GM23338 (cell line): ENCODE data around the gene CDCA7L. TPM values are rescaled to one million over a fixed set of nuclear protein-coding genes. Genes with fewer than 3 reads are reported as not detected.

Experiments used
- ATAC-seq: fragments of 200-7000 bp; cut with Tn5 transposase; 3 replicates; pipeline ENCODE4 v1.9.1; 2020
- DNase-seq: peaks from one replicate; pipeline ENCODE4 v3.0.0-alpha.2; 2015; ENCODE audit warnings: low spot score
- H2AFZ ChIP-seq: fragments of 200-600 bp; sonication (generic); 2 replicates; pipeline ENCODE4 v1.8.0; 2016; ENCODE audit warnings: antibody characterized with exemption, mild to moderate bottlenecking, moderate library complexity
- H3F3A ChIP-seq: fragments of 200-600 bp; sonication (generic); replicated peaks from 2 replicates; pipeline ENCODE4 v1.8.0; 2017; ENCODE audit warnings: antibody characterized with exemption, mixed run types, low read depth
- H3K27ac ChIP-seq: fragments of 200-600 bp; sonication (generic); 2 replicates; pipeline ENCODE4 v1.6.1; 2016; ENCODE audit warnings: low read depth
- H3K27me3 ChIP-seq: fragments of 200-600 bp; sonication (generic); 2 replicates; pipeline ENCODE4 v1.8.0; 2016; ENCODE audit warnings: mild to moderate bottlenecking, mixed run types, moderate library complexity; ENCODE audit not compliant: insufficient read depth
- H3K36me3 ChIP-seq: fragments of 200-600 bp; sonication (generic); 2 replicates; pipeline ENCODE4 v1.8.0; 2016; ENCODE audit warnings: mild to moderate bottlenecking; ENCODE audit not compliant: insufficient read depth
- H3K4me1 ChIP-seq: fragments of 200-600 bp; sonication (generic); 2 replicates; pipeline ENCODE4 v1.8.0; 2016; ENCODE audit warnings: mild to moderate bottlenecking, moderate library complexity; ENCODE audit not compliant: insufficient read depth
- H3K4me2 ChIP-seq: fragments of 200-600 bp; sonication (generic); 2 replicates; pipeline ENCODE4 v1.7.1; 2017; ENCODE audit warnings: mixed run types
- H3K4me3 ChIP-seq: fragments of 200-600 bp; sonication (generic); 2 replicates; pipeline ENCODE4 v1.6.1; 2016; ENCODE audit warnings: mixed run types
- H3K79me2 ChIP-seq: fragments of 200-600 bp; sonication (generic); replicated peaks from 2 replicates; pipeline ENCODE4 v1.8.0; 2017; ENCODE audit warnings: mild to moderate bottlenecking; ENCODE audit not compliant: insufficient read depth
- H3K9me2 ChIP-seq: fragments of 200-600 bp; sonication (generic); 2 replicates; pipeline ENCODE4 v1.8.0; 2017; ENCODE audit not compliant: insufficient read depth
- H4K20me1 ChIP-seq: fragments of 200-600 bp; sonication (generic); replicated peaks from 2 replicates; pipeline ENCODE4 v1.8.0; 2017; ENCODE audit warnings: mild to moderate bottlenecking; ENCODE audit not compliant: insufficient read depth
- H3K27ac Mint-ChIP-seq: 2 replicates; pipeline ENCODE4 v1.8.0; 2020; ENCODE audit warnings: inconsistent platforms, mild to moderate bottlenecking, moderate library complexity, mixed read lengths
- H3K27me3 Mint-ChIP-seq: 3 replicates; pipeline ENCODE4 v1.8.0; 2022; ENCODE audit warnings: low read depth, mild to moderate bottlenecking, moderate library complexity, mixed read lengths, inconsistent platforms; ENCODE audit not compliant: insufficient read depth, poor library complexity
- H3K36me3 Mint-ChIP-seq: 3 replicates; pipeline ENCODE4 v1.8.0; 2021; ENCODE audit warnings: low read depth, mild to moderate bottlenecking, inconsistent platforms, moderate library complexity, mixed read lengths
- H3K4me1 Mint-ChIP-seq: 3 replicates; pipeline ENCODE4 v1.8.0; 2020; ENCODE audit warnings: mild to moderate bottlenecking, inconsistent platforms, mixed read lengths
- H3K4me3 Mint-ChIP-seq: 3 replicates; pipeline ENCODE4 v1.8.0; 2021; ENCODE audit warnings: moderate library complexity, mild to moderate bottlenecking, inconsistent platforms, mixed read lengths
- H3K9me3 Mint-ChIP-seq: 3 replicates; pipeline ENCODE4 v1.8.0; 2020; ENCODE audit warnings: moderate library complexity, mild to moderate bottlenecking, inconsistent platforms, mixed read lengths
- CREB1 ChIP-seq: fragments of 250-450 bp; sonication (Bioruptor Pico); IDR thresholded peaks from 2 replicates; pipeline ENCODE4 v1.5.0; 2020; ENCODE audit warnings: low read depth, mild to moderate bottlenecking, moderate library complexity
- ETS1 ChIP-seq: IDR thresholded peaks from 2 replicates; pipeline ENCODE4 v1.6.1; 2016; ENCODE audit warnings: antibody characterized with exemption
- EZH2 ChIP-seq: fragments of 200-600 bp; sonication (generic); IDR thresholded peaks from one replicate; pipeline ENCODE4 v1.8.0; 2017; ENCODE audit warnings: antibody characterized with exemption, mild to moderate bottlenecking, low read depth; ENCODE audit not compliant: unreplicated experiment
- EZH2phosphoT487 ChIP-seq: fragments of 200-600 bp; sonication (generic); IDR thresholded peaks from one replicate; pipeline ENCODE4 v1.8.1; 2018; ENCODE audit warnings: antibody characterized with exemption; ENCODE audit not compliant: unreplicated experiment
- JUNB ChIP-seq: IDR thresholded peaks from one replicate; pipeline ENCODE4 v1.6.1; 2016; ENCODE audit warnings: antibody characterized with exemption; ENCODE audit not compliant: unreplicated experiment
- NANOG ChIP-seq: IDR thresholded peaks from 2 replicates; pipeline ENCODE4 v1.6.1; 2016; ENCODE audit warnings: antibody characterized with exemption, borderline replicate concordance
- STAT1 ChIP-seq: IDR thresholded peaks from one replicate; pipeline ENCODE4 v1.6.1; 2016; ENCODE audit warnings: antibody characterized with exemption; ENCODE audit not compliant: unreplicated experiment
- ZNF114 ChIP-seq: fragments of 250-450 bp; sonication (Bioruptor Pico); IDR thresholded peaks from 2 replicates; pipeline ENCODE4 v1.5.0; 2020; ENCODE audit warnings: mild to moderate bottlenecking, moderate library complexity
- ZNF331 ChIP-seq: fragments of 250-450 bp; sonication (Bioruptor Pico); IDR thresholded peaks from 2 replicates; pipeline ENCODE4 v1.5.0; 2020; ENCODE audit warnings: low read depth, mild to moderate bottlenecking, moderate library complexity
- ZNF462 ChIP-seq: fragments of 250-450 bp; sonication (Bioruptor Pico); IDR thresholded peaks from 2 replicates; pipeline ENCODE4 v1.5.0; 2020; ENCODE audit warnings: mild to moderate bottlenecking, moderate library complexity
- polyA plus RNA-seq: library from polyadenylated mRNA; unstranded; fragments of >200 nt; fragmentation: Nextera tagmentation; extraction: Ambion mirVana; gene quantifications from 2 replicates; pipeline ENCODE4 v1.2.1, GENCODE V29; 2016
- total RNA-seq: library from RNA; depleted of rRNA; stranded (reverse); fragments of >200 nt; shearing (Covaris generic); gene quantifications from 2 replicates; pipeline ENCODE4 v1.2.3, GENCODE V29; 2014
- TF ChIP-seq, protein P1 (sequence below): IDR thresholded peaks from one replicate; pipeline ENCODE4 v1.6.1; 2018; ENCODE audit warnings: antibody characterized with exemption; ENCODE audit not compliant: unreplicated experiment

The CDCA7L gene
- total and polyA plus RNA-seq, 2 experiments from 2014 or later, result 174 to 187 TPM

DNA sequence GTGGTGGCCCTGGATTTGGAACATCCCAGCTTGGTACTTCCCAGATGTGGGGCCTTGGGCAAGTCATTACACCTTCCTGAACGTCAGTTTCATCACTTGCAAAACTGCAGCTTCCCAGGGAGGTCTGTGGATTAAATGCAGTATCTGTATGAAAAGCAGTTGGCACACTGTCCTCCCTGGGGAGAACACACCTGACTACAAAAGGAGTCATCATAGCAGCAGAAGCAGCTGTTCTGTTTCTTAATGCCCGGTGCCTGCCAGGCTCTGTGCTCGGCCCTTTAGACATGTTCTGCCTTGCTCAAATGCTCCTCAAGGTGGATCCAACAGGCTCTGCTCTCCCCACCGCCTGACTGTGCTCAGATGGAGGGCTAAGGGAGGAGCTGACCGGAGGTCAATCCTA lies 31.0 kb downstream of the CDCA7L start:
- peaks cover 13% of the 10 kb centered on the region for H3K36me3 ChIP-seq
- H3K36me3 Mint-ChIP-seq, result peaks cover 67% of the 10 kb centered on the region
- no peak overlapping the region for H2AFZ ChIP-seq
- no peaks in the 10 kb centered on the region for H3K27me3 ChIP-seq
- H3K4me3 Mint-ChIP-seq, result no peak overlapping the region
- no peak overlapping the region for H3K4me2 ChIP-seq
- no peaks in the 10 kb centered on the region for H3K9me3 Mint-ChIP-seq
- no peak overlapping the region for H3K27ac ChIP-seq
- H3K9me2 ChIP-seq, result no peaks in the 10 kb centered on the region
- H3F3A ChIP-seq, result no peaks in the 10 kb centered on the region
- no peak overlapping the region; the same call in 1 of the 2 replicates for H3K27ac Mint-ChIP-seq
- no peak overlapping the region for H3K4me3 ChIP-seq
- H3K4me1 Mint-ChIP-seq, result peaks cover 13% of the 10 kb centered on the region
- H3K27me3 Mint-ChIP-seq, result no peaks in the 10 kb centered on the region
- no peak for ATAC-seq
- DNase-seq, result no peak
- peaks cover 68% of the 10 kb centered on the region for H3K79me2 ChIP-seq
- H4K20me1 ChIP-seq, result peaks cover 13% of the 10 kb centered on the region
- TF ChIP-seq ZNF331, result no peak
- no peak for TF ChIP-seq ZNF114 (CRISPR knock-in tag)
- TF ChIP-seq CREB1, result no peak
- no peak for TF ChIP-seq ZNF462 (CRISPR knock-in tag)
- TF ChIP-seq EZH2phosphoT487, result no peak
- peaks cover 4% of the 10 kb centered on the region for H3K4me1 ChIP-seq

DNA sequence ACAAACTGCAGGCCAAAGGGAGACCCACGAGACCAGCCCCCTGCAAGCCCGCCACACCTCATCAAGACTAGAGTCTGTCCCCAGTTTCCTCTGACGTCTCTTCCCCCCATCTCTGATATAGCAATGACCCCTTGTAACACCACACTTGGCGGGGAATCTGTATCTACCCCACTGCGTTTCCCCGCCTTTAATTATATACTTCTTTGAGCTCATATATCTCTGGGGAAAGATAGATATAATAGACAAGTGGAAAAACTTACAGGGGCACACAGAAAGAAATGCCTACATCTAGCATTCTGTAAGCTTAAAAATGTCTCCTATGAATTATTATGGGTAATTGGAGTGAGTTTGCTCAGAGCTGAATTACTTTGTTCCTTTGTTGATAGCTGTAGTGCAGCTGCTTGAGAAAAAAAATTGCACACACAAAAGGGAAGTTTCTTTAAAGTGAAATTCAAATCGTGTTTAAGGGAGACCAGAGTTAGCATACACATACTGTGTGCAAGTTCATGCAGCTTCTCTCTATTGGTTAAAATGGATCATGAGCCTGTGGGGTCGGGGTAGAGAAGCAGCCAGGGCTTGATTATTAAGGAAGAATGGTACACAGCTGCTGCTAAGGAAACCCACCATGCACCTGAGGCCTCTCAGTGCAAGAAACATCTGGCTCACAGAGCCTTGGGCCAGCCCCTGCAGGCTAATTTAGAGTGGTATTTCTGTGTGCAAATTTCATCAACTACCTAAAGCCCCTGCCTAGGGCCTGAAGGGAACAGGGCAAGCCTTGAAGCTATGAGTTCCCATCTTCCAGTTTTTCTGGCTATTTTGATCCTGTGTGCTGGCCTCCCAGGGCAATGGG lies 32.5 kb downstream of the CDCA7L start:
- H3K36me3 Mint-ChIP-seq, result peaks cover 82% of the 10 kb centered on the region
- H3K4me1 Mint-ChIP-seq, result peaks cover 7% of the 10 kb centered on the region; the same call in 1 of the 3 replicates
- TF ChIP-seq ETS1 (no peak), NANOG (no peak), STAT1 (no peak), ZNF331 (no peak), EZH2 (no peak), JUNB (no peak)
- TF ChIP-seq, protein P1, sequence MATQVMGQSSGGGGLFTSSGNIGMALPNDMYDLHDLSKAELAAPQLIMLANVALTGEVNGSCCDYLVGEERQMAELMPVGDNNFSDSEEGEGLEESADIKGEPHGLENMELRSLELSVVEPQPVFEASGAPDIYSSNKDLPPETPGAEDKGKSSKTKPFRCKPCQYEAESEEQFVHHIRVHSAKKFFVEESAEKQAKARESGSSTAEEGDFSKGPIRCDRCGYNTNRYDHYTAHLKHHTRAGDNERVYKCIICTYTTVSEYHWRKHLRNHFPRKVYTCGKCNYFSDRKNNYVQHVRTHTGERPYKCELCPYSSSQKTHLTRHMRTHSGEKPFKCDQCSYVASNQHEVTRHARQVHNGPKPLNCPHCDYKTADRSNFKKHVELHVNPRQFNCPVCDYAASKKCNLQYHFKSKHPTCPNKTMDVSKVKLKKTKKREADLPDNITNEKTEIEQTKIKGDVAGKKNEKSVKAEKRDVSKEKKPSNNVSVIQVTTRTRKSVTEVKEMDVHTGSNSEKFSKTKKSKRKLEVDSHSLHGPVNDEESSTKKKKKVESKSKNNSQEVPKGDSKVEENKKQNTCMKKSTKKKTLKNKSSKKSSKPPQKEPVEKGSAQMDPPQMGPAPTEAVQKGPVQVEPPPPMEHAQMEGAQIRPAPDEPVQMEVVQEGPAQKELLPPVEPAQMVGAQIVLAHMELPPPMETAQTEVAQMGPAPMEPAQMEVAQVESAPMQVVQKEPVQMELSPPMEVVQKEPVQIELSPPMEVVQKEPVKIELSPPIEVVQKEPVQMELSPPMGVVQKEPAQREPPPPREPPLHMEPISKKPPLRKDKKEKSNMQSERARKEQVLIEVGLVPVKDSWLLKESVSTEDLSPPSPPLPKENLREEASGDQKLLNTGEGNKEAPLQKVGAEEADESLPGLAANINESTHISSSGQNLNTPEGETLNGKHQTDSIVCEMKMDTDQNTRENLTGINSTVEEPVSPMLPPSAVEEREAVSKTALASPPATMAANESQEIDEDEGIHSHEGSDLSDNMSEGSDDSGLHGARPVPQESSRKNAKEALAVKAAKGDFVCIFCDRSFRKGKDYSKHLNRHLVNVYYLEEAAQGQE, result no peak

More for the DNA sequence above, 32.5 kb downstream of the CDCA7L start:
- Histone ChIP-seq H3K36me3 (peaks cover 17% of the 10 kb centered on the region), H3K4me2 (no peak overlapping the region), H2AFZ (no peak overlapping the region), H4K20me1 (peaks cover 11% of the 10 kb centered on the region), H3K4me3 (no peak overlapping the region), H3K27ac (no peak overlapping the region), H3K9me2 (no peaks in the 10 kb centered on the region), H3K4me1 (no peaks in the 10 kb centered on the region), H3K27me3 (no peaks in the 10 kb centered on the region), H3K79me2 (peaks cover 53% of the 10 kb centered on the region), H3F3A (no peaks in the 10 kb centered on the region)
- Mint-ChIP-seq H3K4me3 (no peak overlapping the region), H3K27ac (peak overlapping the region; percentile 71; the same call in 1 of the 2 replicates), H3K27me3 (peaks cover 2% of the 10 kb centered on the region), H3K9me3 (no peaks in the 10 kb centered on the region)
- ATAC-seq, result no peak
- no peak for DNase-seq
